WTC11 (cell line): ENCODE measurements around the gene FEM1B.

Experiments used
- ATF1 ChIP-seq: sonication (generic); formaldehyde crosslinking; IDR thresholded peaks from 2 replicates; pipeline ENCODE4 v1.8.1; 2023; ENCODE audit warnings: mild to moderate bottlenecking, moderate library complexity, missing genetic modification reagents
- ATF3 ChIP-seq: sonication (generic); formaldehyde crosslinking; conservative IDR thresholded peaks from 2 replicates; pipeline ENCODE4 v1.8.1; 2022; ENCODE audit warnings: mild to moderate bottlenecking, missing genetic modification reagents
- CREM ChIP-seq: sonication (generic); formaldehyde crosslinking; IDR thresholded peaks from 2 replicates; pipeline ENCODE4 v1.8.1; 2022; ENCODE audit warnings: mild to moderate bottlenecking, missing genetic modification reagents, moderate library complexity
- CTCF ChIP-seq: fragments of 200-600 bp; IDR thresholded peaks from 2 replicates; pipeline ENCODE4 v1.8.0; 2022; ENCODE audit warnings: antibody characterized with exemption
- E2F5 ChIP-seq: sonication (generic); formaldehyde crosslinking; IDR thresholded peaks from 2 replicates; pipeline ENCODE4 v1.8.1; 2022; ENCODE audit warnings: mild to moderate bottlenecking, moderate library complexity, missing genetic modification reagents
- FOXJ3 ChIP-seq: sonication (generic); formaldehyde crosslinking; IDR thresholded peaks from 2 replicates; pipeline ENCODE4 v1.9.0; 2021; ENCODE audit warnings: missing genetic modification reagents, mild to moderate bottlenecking, borderline replicate concordance
- JUN ChIP-seq: sonication (generic); formaldehyde crosslinking; IDR thresholded peaks from 2 replicates; pipeline ENCODE4 v1.8.0; 2023; ENCODE audit warnings: mild to moderate bottlenecking, missing genetic modification reagents
- PRDM15 ChIP-seq: sonication (generic); formaldehyde crosslinking; IDR thresholded peaks from 2 replicates; pipeline ENCODE4 v1.8.0; 2022; ENCODE audit warnings: missing genetic modification reagents
- SP1 ChIP-seq: sonication (generic); formaldehyde crosslinking; conservative IDR thresholded peaks from 2 replicates; pipeline ENCODE4 v1.8.1; 2022; ENCODE audit warnings: missing genetic modification reagents
- ZBTB21 ChIP-seq: sonication (generic); formaldehyde crosslinking; IDR thresholded peaks from 2 replicates; pipeline ENCODE4 v1.8.1; 2023; ENCODE audit warnings: mild to moderate bottlenecking, missing genetic modification reagents, borderline replicate concordance
- ZNF263 ChIP-seq: sonication (generic); formaldehyde crosslinking; IDR thresholded peaks from 2 replicates; pipeline ENCODE4 v1.8.1; 2022; ENCODE audit warnings: low read depth, mild to moderate bottlenecking, moderate library complexity, missing genetic modification reagents

GRCh38 chr15:68265081-68265480, 12.5 kb upstream of the FEM1B start:
- TF ChIP-seq E2F5 (CRISPR knock-in tag) (no peak), CTCF (no peak), JUN (CRISPR knock-in tag) (no peak), ZBTB21 (CRISPR knock-in tag) (no peak), FOXJ3 (CRISPR knock-in tag) (no peak), PRDM15 (no peak), ATF3 (no peak), ZNF263 (CRISPR knock-in tag) (no peak), ATF1 (no peak), SP1 (CRISPR knock-in tag) (no peak), CREM (CRISPR knock-in tag) (no peak)
